Muscle layer of duodenum (tissue), 2 donors: ENCODE measurements around the gene COMT.

ENCODE experiments used
- H3K27ac ChIP-seq: one replicate; pipeline ENCODE4 v1.7.0; 2013; ENCODE audit warnings: mild to moderate bottlenecking, low read length
- H3K27me3 ChIP-seq: one replicate; pipeline ENCODE4 v1.7.0; 2013; ENCODE audit warnings: low read depth, mild to moderate bottlenecking, control low read depth, low read length
- H3K36me3 ChIP-seq, 2 donors: one replicate each; pipeline ENCODE4 v1.7.0; 2013; ENCODE audit warnings: low read length in 2 of 2, control low read depth in 1 of 2, mild to moderate bottlenecking in 1 of 2; ENCODE audit not compliant: insufficient read depth in 2 of 2, control insufficient read depth in 1 of 2
- H3K4me1 ChIP-seq, 2 donors: one replicate each; pipeline ENCODE4 v1.7.0; 2013; ENCODE audit warnings: low read length in 2 of 2, mild to moderate bottlenecking in 2 of 2, control low read depth in 1 of 2, moderate library complexity in 1 of 2; ENCODE audit not compliant: insufficient read depth in 2 of 2, control insufficient read depth in 1 of 2
- H3K4me3 ChIP-seq, 2 donors: one replicate each; pipeline ENCODE4 v1.7.0; 2013; ENCODE audit warnings: low read length in 2 of 2, low read depth in 1 of 2, mild to moderate bottlenecking in 1 of 2
- H3K9me3 ChIP-seq, 2 donors: one replicate each; pipeline ENCODE4 v1.7.0; 2013; ENCODE audit warnings: low read length in 2 of 2, control low read depth in 1 of 2, mild to moderate bottlenecking in 1 of 2; ENCODE audit not compliant: control insufficient read depth in 1 of 2
- donor health status: healthy.

Gene COMT

DNA sequence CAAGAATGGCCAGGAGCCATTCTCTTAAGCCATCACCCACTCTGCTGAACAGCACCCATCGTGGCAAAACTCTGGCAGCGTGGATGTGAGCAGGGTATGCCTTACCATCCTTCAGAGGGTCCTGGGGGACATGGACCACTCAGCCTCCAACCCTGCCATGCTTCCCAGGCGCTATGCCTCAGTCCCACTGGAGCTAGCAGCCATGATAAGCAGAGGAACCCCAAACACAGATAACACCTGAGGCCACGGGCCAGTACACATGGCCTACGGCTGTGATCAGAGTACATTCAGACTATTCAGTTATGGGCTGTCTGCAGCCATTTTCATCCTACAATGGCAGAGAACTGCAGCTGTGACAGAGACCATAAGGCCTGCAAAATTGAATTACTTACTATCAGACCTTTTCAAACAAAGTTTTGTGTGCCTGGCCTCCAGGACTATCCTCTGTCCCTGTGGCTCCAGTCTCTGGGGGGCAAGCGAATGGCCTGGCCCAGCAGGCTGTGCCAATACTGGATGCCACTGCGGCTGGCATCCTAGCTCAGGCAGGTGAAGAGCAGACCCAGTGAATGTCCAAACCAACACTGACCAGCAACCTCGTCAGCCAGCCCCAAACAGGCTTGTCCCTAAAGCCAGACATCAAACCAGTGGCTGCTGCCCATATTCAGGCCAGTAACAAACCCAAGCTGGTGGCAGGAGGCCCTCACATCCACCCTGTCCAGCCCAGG is 68.2 kb downstream of the COMT start:
- Histone ChIP-seq H3K4me1 (peaks cover 3 to 6% of the 10 kb centered on the region in 2 donors), H3K36me3 (no peaks in the 10 kb centered on the region), H3K27me3 (no peaks in the 10 kb centered on the region), H3K27ac (no peak overlapping the region), H3K9me3 (no peaks in the 10 kb centered on the region), H3K4me3 (no peak overlapping the region)

DNA sequence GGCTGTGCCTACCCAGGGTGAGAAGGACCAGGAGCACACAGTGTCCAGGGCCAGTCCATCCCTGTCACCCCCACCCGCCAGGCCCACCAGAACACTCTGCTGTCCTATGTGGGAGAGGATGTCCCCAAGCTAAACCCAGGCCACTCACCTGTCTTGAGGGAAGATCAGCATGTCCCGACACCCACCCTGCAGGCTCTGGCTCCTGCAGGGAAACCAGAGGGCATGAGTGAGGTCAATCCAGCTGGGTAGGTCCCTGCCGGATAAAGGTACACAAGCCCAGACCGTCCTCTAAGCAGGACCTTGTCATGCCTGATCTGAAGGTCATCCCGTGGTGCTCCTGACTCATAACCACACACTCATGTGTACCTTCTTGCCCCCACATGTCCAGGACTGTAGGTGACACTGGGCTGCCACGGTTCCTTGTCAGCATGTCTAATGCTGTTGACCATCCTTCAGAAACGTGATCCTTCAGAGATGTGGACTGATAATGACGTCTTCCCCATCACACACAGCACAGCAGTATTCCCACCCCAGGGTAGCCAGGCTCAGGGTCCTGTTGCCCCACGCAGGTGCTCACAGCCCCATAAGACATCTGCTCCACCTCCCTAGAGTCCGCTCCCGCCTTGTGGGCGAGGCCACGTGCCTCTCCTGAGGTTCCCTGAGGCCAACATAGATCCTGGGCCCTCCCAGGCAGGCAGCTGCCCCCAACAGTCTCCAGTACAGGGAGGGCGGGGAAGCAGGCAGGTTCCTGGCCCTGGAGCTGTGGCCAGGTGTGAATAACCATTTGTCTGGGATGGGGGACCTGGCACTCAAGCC is 68.9 kb downstream of the COMT start:
- Histone ChIP-seq H3K36me3 (no peaks in the 10 kb centered on the region), H3K27me3 (no peaks in the 10 kb centered on the region), H3K9me3 (no peaks in the 10 kb centered on the region), H3K4me1 (peaks cover 3 to 6% of the 10 kb centered on the region in 2 donors), H3K4me3 (no peak overlapping the region), H3K27ac (no peak overlapping the region)

DNA sequence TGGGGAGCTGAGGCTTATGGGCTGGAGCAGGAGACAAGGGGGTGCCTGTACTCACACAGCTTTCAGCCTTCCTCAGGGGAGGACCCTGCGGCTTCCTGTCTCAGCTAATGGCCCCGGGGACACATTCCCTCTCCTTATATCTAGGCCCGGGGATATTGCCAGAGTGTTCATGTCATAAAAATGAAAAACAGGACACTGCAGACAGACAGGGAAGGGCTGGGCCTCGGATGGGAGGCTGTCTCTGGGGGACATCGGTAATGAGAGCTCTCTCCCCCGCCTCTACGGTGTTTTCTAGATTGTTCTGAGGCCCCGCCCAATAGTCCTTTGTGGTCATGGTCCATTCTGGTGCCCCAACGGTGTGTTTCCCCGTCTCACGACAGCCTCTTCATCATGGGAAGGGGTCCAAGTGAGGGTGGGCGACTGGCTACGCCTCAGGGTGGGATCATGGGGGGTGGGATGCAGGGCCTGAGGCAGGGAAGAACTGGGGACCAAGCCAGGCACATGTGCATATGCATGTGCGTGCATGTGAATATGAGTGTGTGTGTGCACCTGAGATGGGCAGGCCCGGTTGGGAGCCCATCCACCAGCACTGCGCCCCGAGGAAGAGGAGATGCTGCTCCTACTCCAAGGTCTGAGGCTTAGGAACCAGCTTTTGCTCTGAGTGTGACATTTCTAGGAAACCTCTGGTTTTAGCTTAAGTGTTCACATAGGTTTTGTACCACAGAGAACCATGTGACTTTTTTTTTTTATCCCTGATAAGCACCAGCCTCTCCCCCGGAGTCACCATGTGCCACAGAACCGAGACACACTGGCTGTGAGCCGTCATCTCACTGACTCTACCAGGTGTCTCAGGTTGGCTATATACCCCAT is 69.8 kb downstream of the COMT start:
- Histone ChIP-seq H3K36me3 (no peaks in the 10 kb centered on the region), H3K27ac (no peak overlapping the region), H3K27me3 (no peaks in the 10 kb centered on the region), H3K4me1 (peaks cover 3 to 6% of the 10 kb centered on the region in 2 donors), H3K9me3 (no peaks in the 10 kb centered on the region), H3K4me3 (no peak overlapping the region)

DNA sequence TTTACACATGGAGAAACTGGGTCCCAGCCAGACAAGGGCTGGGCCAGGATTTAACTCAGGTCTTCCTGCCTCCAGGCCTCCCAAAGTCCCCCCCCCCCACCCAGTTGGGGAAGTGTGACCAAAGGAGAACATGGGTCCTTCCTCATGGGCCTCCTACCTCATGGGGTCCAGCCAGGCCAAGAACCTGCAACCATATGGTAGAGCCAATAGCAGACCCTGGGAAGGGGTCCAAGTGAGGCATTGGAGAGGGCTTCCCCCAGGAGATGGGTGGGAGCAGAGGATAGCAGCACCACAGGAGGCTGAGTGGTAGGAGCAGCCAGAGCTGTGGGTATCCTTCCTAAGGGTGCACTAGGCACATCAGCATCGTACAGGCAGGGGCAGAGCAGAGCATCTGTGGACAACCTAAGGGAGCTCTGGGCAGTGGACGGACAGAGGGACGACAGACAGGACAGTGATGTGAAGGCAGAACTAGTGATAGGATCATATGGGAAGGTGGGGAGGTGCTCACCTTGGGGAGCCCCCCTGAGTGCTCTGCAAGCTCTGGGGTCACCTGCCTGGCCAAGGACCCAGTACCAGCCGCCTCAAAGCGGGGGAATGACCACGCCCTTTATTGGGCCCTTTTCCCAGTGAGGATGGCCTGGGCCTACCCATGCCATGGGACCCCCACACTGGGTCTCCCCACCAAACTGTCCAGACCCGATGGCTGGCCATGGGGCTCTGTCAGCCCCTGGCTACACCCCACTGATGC is 70.6 kb downstream of the COMT start:
- Histone ChIP-seq H3K27me3 (no peaks in the 10 kb centered on the region), H3K27ac (no peak overlapping the region), H3K4me3 (no peak overlapping the region), H3K36me3 (no peaks in the 10 kb centered on the region), H3K9me3 (no peaks in the 10 kb centered on the region), H3K4me1 (peaks cover 3 to 8% of the 10 kb centered on the region in 2 donors)

DNA sequence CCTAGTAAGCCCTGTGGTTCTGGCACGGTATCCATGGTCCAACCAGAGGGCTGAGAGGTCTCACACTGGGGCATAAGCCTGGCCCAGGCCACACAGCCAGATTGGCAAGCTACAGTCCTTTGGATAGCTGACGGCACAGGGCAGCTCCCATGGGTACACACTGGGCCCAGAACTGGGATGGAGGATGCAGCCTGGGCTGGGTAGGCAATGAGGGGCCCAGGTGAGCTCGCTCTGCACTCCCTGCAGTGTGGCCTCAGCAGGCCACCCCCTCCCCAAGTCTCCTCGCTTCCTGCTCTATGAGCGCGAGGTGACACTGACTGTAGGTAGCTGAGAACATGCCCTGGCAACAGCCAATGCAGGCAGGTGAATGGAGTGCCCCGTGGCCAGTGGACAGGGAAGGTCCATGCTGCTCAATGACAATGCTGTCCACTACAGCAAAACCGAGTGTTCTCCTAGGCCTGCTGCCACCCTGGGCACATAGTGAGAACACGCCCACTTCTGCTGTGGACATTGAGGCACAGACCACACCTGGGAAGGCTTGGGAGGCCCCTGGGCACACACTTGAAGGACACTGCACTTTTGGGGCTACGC is 71.3 kb downstream of the COMT start:
- Histone ChIP-seq H3K27ac (no peak overlapping the region), H3K4me1 (peaks cover 3 to 11% of the 10 kb centered on the region in 2 donors), H3K27me3 (no peaks in the 10 kb centered on the region), H3K9me3 (no peaks in the 10 kb centered on the region), H3K4me3 (no peak overlapping the region), H3K36me3 (no peaks in the 10 kb centered on the region)

DNA sequence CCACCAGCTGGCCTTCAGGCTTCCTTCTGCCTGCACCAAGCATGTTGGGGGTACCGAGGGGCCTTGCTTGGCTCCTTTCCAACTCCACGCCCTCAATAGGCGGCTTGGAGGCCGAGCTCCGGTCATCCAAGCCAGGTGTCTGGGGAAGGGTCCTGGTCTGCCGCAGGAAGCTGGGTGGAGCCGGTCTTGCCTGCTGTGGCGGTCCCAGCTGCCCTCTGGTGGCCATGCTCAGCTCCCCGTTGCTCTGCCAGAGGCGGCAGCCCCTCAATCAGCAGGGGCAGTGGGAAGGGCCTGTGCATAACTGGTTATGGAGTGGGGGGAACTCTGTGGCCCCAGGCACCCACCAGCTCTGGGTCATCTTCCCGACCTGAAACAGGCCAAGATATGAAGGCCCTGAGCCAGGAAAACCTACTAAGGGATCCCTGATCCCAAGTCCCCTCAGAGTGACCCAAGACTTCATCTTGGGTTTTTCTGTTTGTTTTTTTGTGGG is 71.9 kb downstream of the COMT start:
- Histone ChIP-seq H3K27ac (no peak overlapping the region), H3K4me3 (no peak overlapping the region), H3K9me3 (no peaks in the 10 kb centered on the region), H3K4me1 (peaks cover 3 to 11% of the 10 kb centered on the region in 2 donors), H3K36me3 (no peaks in the 10 kb centered on the region), H3K27me3 (no peaks in the 10 kb centered on the region)

DNA sequence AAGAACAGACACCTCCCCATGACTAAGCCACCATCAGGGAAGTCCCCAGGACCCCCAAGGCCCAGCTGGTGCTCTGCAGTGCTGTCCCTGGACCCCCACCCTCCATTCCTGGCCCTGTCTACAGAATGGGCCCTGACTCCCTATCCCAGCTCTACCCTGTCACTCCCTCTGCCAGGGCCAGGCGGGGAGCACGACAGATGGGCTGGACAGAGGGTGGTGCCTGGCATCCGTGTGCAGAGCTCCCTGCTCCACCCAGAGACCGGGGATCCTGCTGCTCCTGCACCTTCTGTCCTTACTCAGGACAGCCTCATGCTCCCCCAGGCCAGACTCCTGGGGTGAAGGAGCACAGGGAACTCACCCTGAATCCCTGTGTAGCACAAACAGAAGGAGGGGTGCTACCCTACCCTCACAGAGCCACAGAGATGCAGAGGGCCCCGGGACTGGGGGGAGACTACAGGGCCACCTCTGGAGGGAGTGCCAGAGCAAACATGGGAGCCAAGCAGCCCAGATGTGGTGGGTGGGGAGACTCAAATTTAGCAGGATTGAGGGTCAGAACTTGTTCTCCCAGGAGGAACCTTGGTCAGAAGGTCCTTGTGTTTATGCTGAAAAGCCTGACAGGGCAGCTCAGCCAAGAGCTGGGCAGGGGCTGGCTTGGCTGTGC is 73.1 kb downstream of the COMT start:
- H3K4me1 ChIP-seq = peaks cover 3 to 11% of the 10 kb centered on the region in 2 donors
- H3K27ac ChIP-seq = no peak overlapping the region
- H3K27me3 ChIP-seq = no peaks in the 10 kb centered on the region
- no peak overlapping the region for H3K4me3 ChIP-seq
- no peaks in the 10 kb centered on the region for H3K36me3 ChIP-seq
- H3K9me3 ChIP-seq = no peaks in the 10 kb centered on the region

DNA sequence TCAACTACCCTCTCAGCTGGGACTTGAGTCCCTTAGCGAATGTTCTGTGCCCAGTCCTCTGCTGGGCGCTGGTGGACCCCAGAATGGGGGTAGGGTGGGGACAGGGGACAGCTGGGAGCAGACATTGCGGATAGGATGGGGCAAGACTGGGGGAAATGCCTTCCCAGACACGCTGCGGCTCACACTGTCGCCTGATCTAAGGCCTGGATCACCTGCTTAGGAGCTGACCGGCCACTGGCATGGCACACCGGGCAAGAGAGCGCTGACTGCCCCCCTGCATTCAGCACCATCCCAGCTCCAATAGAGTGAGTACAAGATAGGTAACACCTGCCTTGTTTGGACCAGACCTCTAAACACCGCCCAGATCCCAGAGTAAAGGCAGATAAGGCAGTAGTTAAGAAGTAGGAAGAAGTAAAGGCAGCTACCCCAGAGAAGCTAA is 73.6 kb downstream of the COMT start:
- no peaks in the 10 kb centered on the region for H3K9me3 ChIP-seq
- H3K27ac ChIP-seq = no peak overlapping the region
- no peak overlapping the region for H3K4me3 ChIP-seq
- H3K27me3 ChIP-seq = no peaks in the 10 kb centered on the region
- peaks cover 5 to 12% of the 10 kb centered on the region in 2 donors for H3K4me1 ChIP-seq
- no peaks in the 10 kb centered on the region for H3K36me3 ChIP-seq

DNA sequence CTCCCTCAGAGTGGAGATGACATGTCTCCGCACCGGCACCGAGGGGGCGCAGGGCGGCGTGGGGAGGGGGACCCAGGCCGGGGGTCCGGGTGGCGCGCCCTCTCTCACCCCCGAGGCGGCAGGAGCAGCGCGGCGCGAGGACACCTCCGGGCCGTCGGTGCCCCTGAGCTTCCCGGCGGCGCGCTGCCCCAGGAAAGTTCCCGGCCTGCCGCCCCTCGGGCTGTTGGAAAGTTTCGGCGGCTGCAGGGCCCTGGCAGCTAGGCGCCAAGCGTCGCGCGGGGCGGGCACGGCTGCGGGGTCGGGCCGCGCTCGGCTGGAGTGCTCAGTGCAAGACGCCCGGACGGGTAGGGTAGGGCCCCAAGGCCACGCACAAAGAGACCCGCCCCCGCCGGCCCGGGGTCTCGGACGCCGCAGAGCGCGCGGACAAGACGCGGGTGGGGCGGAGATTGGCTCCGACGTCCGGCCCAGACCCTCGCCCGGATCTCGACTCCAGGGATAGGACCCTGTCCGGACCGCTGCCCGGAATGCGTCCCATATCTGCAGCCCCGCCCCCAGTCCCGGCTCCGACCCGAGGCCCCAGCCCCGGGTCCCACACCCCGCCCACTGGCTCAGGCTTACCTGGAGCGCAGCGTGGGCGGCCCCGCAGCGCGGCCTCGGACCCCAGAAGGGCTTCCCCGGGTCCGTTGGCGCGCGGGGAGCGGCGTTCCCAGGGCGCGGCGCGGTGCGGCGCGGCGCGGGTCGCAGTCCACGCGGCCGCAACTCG is 74.6 kb downstream of the COMT start:
- Histone ChIP-seq H3K27me3 (no peaks in the 10 kb centered on the region), H3K27ac (no peak overlapping the region), H3K9me3 (no peaks in the 10 kb centered on the region), H3K36me3 (no peaks in the 10 kb centered on the region), H3K4me3 (peak overlapping the region; percentile 21 to 91), H3K4me1 (peaks cover 6 to 16% of the 10 kb centered on the region in 2 donors)
